NT2/D1 (cell line): ENCODE results near the gene DLL3.

Experiments used
- SUZ12 ChIP-seq: IDR thresholded peaks from 2 replicates; pipeline ENCODE4 v1.6.1; 2011; ENCODE audit not compliant: insufficient read length, insufficient read depth; ENCODE audit errors: extremely low read depth
- YY1 ChIP-seq: IDR thresholded peaks from 2 replicates; pipeline ENCODE4 v1.6.1; 2011; ENCODE audit not compliant: insufficient read length, insufficient read depth

GRCh38 chr19:39555883-39556282 is 57.1 kb downstream of the DLL3 start:
- TF ChIP-seq SUZ12 = no peak
- no peak for TF ChIP-seq YY1
